ENCODE measurements around the gene LBP.

The LBP gene

GRCh38 chr20:38306379-38306778 lies 39.9 kb upstream of the LBP start:
- H3K36me3 ChIP-seq (ENCODE audit: control insufficient read depth, insufficient read depth, low read length) = no peaks in the 10 kb centered on the region
- TF ChIP-seq CTCF (IDR thresholded peaks at IDR 0.05; ENCODE audit: insufficient read depth, low read length, poor library complexity, severe bottlenecking) = no peak
- DNase-seq (ENCODE audit: extremely low read depth, insufficient read length) = no peak
- no peaks in the 10 kb centered on the region; the same call in none of the 2 replicates for H3K27me3 ChIP-seq (replicated peaks; ENCODE audit: control insufficient read depth, insufficient read depth, low read length)
- no peak overlapping the region for H3K4me3 ChIP-seq (replicated peaks; ENCODE audit: low read depth, low read length)

GRCh38 chr20:38307371-38308046 lies 38.8 kb upstream of the LBP start:
- no peaks in the 10 kb centered on the region for H3K36me3 ChIP-seq (ENCODE audit: control insufficient read depth, insufficient read depth, low read length)
- no peak overlapping the region for H3K4me3 ChIP-seq (replicated peaks; ENCODE audit: low read depth, low read length)
- no peaks in the 10 kb centered on the region; the same call in none of the 2 replicates for H3K27me3 ChIP-seq (replicated peaks; ENCODE audit: control insufficient read depth, insufficient read depth, low read length)
- DNase-seq (ENCODE audit: extremely low read depth, insufficient read length) = no peak
- no peak for TF ChIP-seq CTCF (IDR thresholded peaks at IDR 0.05; ENCODE audit: insufficient read depth, low read length, poor library complexity, severe bottlenecking)

- H3K27me3 ChIP-seq (replicated peaks; ENCODE audit: control insufficient read depth, insufficient read depth, low read length) = no peaks in the 10 kb centered on the region; the same call in none of the 2 replicates
- TF ChIP-seq CTCF (IDR thresholded peaks at IDR 0.05; ENCODE audit: insufficient read depth, low read length, poor library complexity, severe bottlenecking) = no peak
- no peak for DNase-seq (ENCODE audit: extremely low read depth, insufficient read length)
- no peak overlapping the region for H3K4me3 ChIP-seq (replicated peaks; ENCODE audit: low read depth, low read length)
- no peaks in the 10 kb centered on the region for H3K36me3 ChIP-seq (ENCODE audit: control insufficient read depth, insufficient read depth, low read length)
Observed at GRCh38 chr20:38308047-38308438, 38.2 kb upstream of the LBP start.

- no peak for DNase-seq (ENCODE audit: extremely low read depth, insufficient read length)
- H3K36me3 ChIP-seq (ENCODE audit: control insufficient read depth, insufficient read depth, low read length) = no peaks in the 10 kb centered on the region
- H3K4me3 ChIP-seq (replicated peaks; ENCODE audit: low read depth, low read length) = no peak overlapping the region
- no peaks in the 10 kb centered on the region; the same call in none of the 2 replicates for H3K27me3 ChIP-seq (replicated peaks; ENCODE audit: control insufficient read depth, insufficient read depth, low read length)
- no peak for TF ChIP-seq CTCF (IDR thresholded peaks at IDR 0.05; ENCODE audit: insufficient read depth, low read length, poor library complexity, severe bottlenecking)
Observed at GRCh38 chr20:38308447-38308846, 37.8 kb upstream of the LBP start.

GRCh38 chr20:38311091-38311490 lies 35.2 kb upstream of the LBP start:
- Histone ChIP-seq H3K4me3 (replicated peaks; ENCODE audit: low read depth, low read length) (no peak overlapping the region), H3K27me3 (replicated peaks; ENCODE audit: control insufficient read depth, insufficient read depth, low read length) (no peaks in the 10 kb centered on the region; the same call in none of the 2 replicates), H3K36me3 (ENCODE audit: control insufficient read depth, insufficient read depth, low read length) (no peaks in the 10 kb centered on the region)
- TF ChIP-seq CTCF (IDR thresholded peaks at IDR 0.05; ENCODE audit: insufficient read depth, low read length, poor library complexity, severe bottlenecking) = no peak
- DNase-seq (ENCODE audit: extremely low read depth, insufficient read length) = no peak

Measured in GM06990 (cell line).